Activated CD4-positive, alpha-beta T cell treated with anti-CD3 and anti-CD28 coated beads for 36 hours (primary cell): ENCODE data around the gene KRT79. TPM values are rescaled to one million over a fixed set of nuclear protein-coding genes. Genes with fewer than 3 reads are reported as not detected.
"Not testable (repeated sequence)": the region's sequence is repeated elsewhere in the genome, so short reads cannot be mapped to it uniquely, and the experiment has no call there.

ENCODE experiments used
- ATAC-seq: fragments of 200-7000 bp; cut with Tn5 transposase; one replicate; pipeline ENCODE4 v1.10.0; 2021; ENCODE audit warnings: mild to moderate bottlenecking, moderate library complexity
- CTCF ChIA-PET: fragments of 350-600 bp; sonication (Branson Sonifier 250); formaldehyde crosslinking; loops from one replicate; lab custom pipeline; 2021; ENCODE audit warnings: antibody characterized with exemption; lab: Charles Lee
- POLR2A ChIA-PET: fragments of 350-600 bp; sonication (Branson Sonifier 250); formaldehyde crosslinking; loops from one replicate; lab custom pipeline; 2021; ENCODE audit warnings: antibody characterized with exemption, inconsistent platforms; lab: Charles Lee
- DNase-seq: peaks from one replicate; pipeline ENCODE4 v3.0.0-alpha.2; 2020
- H3K27ac Mint-ChIP-seq: one replicate; pipeline ENCODE4 v1.8.0; 2021; ENCODE audit warnings: mixed read lengths
- H3K27me3 Mint-ChIP-seq: one replicate; pipeline ENCODE4 v1.8.0; 2021; ENCODE audit warnings: mixed read lengths
- H3K36me3 Mint-ChIP-seq: one replicate; pipeline ENCODE4 v1.8.0; 2021; ENCODE audit warnings: low read depth, mixed read lengths
- H3K4me1 Mint-ChIP-seq: one replicate; pipeline ENCODE4 v1.8.0; 2021; ENCODE audit warnings: mixed read lengths
- H3K4me3 Mint-ChIP-seq: one replicate; pipeline ENCODE4 v1.8.0; 2021; ENCODE audit warnings: mild to moderate bottlenecking, moderate library complexity, mixed read lengths
- H3K9me3 Mint-ChIP-seq: one replicate; pipeline ENCODE4 v1.8.0; 2021; ENCODE audit warnings: low read depth, mixed read lengths
- intact Hi-C, 2 experiments: fragments of 100-400 bp; cut with DNase I in 1 of 2; cut with micrococcal nuclease in 1 of 2; formaldehyde crosslinking; loops; one replicate each; pipeline versions ENCODE4 v1.14.2 to v1.15.1; 2022 to 2024; cut with DNase I, micrococcal nuclease
- total RNA-seq, 2 experiments: library from RNA; stranded (reverse); gene quantifications; one replicate each; pipeline ENCODE4 v1.2.3, GENCODE V29; 2021

KRT79 gene
- under 1 TPM; 0.09 to 0.16 TPM for total RNA-seq

DNA sequence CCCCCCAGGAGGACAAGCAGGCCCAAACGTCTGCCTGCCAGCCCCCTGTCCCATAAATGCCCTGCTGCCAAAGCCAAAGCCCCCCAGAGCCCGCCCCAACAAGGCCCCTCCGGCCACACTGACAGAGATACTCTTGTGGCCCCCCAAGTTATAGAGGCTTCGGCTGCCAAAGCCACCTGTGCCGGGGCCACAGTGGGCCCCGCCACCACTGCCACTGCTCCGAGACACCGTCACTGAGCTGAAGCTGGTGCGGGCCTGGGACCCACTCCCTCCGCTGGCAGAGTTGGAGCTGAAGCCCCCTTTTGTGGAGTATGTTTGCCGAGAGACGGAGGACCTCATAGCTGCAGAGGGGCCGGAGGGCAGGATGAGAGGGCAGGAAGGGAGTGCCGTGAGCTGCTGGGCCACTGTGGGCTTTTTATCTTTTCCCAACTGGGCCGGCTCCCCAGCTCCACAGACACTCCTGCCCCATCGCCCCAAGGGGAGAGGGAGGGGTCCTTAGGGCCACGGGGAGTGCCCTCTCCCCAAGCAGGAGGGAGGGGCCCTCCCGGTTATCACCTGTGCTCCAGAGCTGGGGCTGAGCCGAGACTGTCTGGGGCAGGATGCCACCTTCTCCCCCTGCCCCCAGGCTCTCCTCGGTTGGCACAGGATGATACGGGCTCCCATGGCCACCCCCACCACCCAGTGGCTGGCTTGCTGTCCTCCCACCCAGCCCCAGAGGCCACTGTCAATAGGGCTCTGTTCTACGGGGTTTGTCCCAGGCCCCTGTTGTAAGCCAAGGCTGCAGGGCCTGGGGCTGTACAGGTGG lies at the start of gene KRT79:
KRT79 (minus strand) TSS at position 390 of the 805 bp plus-strand sequence; CDS start at position 339, 51 bp downstream.
- ChIA-PET CTCF (interaction anchor here (0.6 to 1.5 kb wide), 3 partner anchors 37 to 609 kb away, joined by 3 to 4 read pairs (median 3); no protein-coding TSS in a partner anchor), POLR2A (no interaction called here)
- DNase-seq (no peak), ATAC-seq (no peak)
- Mint-ChIP-seq H3K9me3 (no peaks in the 10 kb centered on the region), H3K27ac (peak within 1 kb of the TSS; percentile 81), H3K36me3 (no peaks in the 10 kb centered on the region), H3K4me1 (peaks cover 27% of the 10 kb centered on the region), H3K4me3 (no peak within 1 kb of the TSS), H3K27me3 (peaks cover 5% of the 10 kb centered on the region)
- intact Hi-C loops = no loop called here

DNA sequence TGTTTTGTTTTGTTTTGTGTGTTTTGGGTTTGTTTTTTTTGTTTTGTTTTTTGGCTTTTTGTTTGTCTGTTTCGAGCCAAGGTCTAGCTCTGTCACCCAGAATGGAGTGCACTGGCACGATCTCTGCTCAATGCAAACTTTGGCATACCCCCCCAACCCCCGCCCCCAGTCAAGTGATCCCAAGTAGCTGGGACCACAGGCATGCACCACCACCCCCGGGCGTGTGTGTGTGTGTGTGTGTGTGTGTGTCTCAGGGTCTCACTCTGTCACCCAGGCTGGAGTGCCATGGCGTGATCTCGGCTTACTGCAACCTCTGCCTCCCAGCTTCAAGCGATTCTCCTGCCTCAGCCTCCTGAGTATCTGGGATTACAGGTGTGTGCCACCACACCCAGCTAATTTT lies 46.4 kb upstream of the KRT79 start:
- DNase-seq, H3K27ac Mint-ChIP-seq, POLR2A ChIA-PET, H3K4me1 Mint-ChIP-seq, ATAC-seq, H3K27me3 Mint-ChIP-seq, H3K9me3 Mint-ChIP-seq, H3K36me3 Mint-ChIP-seq: not testable (repeated sequence)
- intact Hi-C loops = loop anchor here (1.0 to 5.0 kb wide), 2 partner anchors 508 to 723 kb away; no protein-coding TSS in a partner anchor
- CTCF ChIA-PET = interaction anchor here (0.6 to 9.4 kb wide), 37 partner anchors 8 to 723 kb away, joined by 3 to 405 read pairs (median 6); partner anchors contain the start of gene KRT84
- H3K4me3 Mint-ChIP-seq = peak overlapping the region; percentile 59

DNA sequence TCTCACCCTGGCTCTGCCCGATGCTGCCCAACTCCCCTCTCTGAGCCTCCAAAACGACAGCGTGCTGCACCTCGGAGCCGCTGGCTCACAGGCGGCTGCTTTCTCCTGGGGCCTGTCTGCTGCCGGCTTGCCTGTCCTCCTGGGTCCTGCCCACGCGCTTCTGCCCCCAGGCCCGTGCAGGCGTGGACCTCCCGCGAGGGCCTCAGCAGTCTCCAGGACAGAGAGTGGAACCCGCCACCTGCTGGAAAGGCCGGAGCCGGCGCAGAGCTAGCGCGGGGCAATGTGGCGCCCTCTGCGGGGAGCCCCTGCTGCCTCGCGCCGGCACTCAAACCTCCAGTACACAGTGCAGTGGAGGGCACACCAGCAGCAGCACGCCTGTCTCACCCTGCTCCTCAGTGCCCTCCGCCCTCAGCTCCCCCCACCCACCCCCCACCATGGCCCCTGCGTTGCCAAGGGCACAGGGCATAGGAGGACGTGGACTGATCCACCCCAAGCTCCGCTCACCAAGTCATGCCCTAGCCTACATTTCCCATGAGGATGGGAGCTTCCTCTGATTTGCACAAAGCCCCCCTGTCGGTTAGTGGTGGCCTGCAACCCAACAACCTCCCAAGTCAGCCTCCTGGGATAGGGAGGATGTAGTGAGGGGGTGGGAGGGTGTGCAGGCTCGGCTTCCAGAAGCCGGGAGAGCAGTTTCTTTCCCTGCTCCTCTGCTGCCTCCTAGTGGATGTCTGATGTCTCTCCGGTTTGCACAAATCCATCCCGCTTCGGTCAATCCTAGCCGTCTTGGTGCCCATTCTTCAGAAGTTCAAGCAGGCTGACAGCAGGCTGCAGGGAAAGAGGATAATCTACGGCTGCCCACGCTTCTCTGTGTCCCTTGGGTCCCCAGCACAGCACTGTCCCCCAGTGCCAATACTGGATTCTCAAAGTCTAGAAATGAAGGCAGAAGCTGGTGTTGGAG lies 45.6 kb upstream of the KRT79 start:
- Mint-ChIP-seq H3K4me3 (peak overlapping the region; percentile 59), H3K36me3 (no peaks in the 10 kb centered on the region), H3K9me3 (no peaks in the 10 kb centered on the region), H3K27ac (no peak overlapping the region), H3K4me1 (peaks cover 8% of the 10 kb centered on the region), H3K27me3 (peaks cover 5% of the 10 kb centered on the region)
- intact Hi-C loops = loop anchor here (1.0 to 10.0 kb wide), 5 partner anchors 165 to 727 kb away; no protein-coding TSS in a partner anchor
- ATAC-seq (peak; percentile 95), DNase-seq (peak; percentile 88)
- POLR2A ChIA-PET = interaction anchor here (0.6 kb wide), 1 partner anchor 40 kb away, joined by 3 read pairs; no protein-coding TSS in a partner anchor
- CTCF ChIA-PET = interaction anchor here (0.5 to 9.4 kb wide), 60 partner anchors 7 to 878 kb away, joined by 3 to 405 read pairs (median 4); partner anchors contain the start of genes KRT18 and KRT84

DNA sequence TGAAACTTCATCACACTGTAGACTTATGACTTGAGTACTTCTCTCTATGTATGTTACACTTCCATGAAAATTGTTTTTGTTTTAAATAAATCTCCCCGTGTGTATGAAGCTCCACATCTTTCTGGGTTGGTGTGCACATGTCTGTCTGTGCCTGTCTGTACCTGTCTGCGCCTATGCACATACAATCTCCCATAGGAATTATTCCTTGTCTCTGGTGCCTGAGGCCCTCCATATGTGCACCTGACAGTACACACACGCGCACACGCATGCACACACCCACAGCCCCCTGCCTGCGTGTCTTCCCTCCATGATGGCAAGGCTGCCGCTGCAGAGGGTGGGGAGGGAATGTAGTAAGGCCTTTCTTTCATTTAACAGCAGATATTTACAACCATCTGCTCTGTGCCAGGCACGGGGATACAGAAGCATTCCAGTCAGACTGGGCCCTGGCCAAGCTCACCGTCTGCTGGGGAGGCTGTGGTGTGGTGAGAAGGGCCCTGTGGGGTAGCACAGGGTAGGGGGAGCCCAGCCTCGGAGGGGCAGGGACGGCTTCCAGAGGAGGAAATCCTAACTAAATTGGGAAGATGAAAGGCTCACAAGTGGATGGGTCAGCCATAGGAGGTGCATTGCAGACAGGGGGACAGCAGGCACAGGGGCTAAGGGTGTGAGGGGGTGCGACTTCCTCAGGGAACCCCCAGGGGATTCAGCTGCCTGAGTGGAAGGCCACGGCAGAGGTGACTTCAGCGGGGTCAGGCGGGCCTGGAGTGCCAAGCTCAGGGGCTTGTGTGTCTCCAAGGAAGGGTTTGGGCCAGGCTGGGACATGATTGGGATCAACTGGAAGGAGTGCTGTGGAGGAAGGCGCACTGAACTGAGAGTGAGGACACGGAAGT lies 44.6 kb upstream of the KRT79 start:
- ATAC-seq = no peak
- Mint-ChIP-seq H3K4me1 (peaks cover 13% of the 10 kb centered on the region), H3K27ac (no peak overlapping the region), H3K4me3 (no peak overlapping the region), H3K9me3 (no peaks in the 10 kb centered on the region), H3K36me3 (no peaks in the 10 kb centered on the region), H3K27me3 (peaks cover 5% of the 10 kb centered on the region)
- no peak for DNase-seq
- ChIA-PET CTCF (interaction anchor here (0.6 to 9.4 kb wide), 45 partner anchors 6 to 602 kb away, joined by 3 to 405 read pairs (median 5); partner anchors contain the start of genes KRT18, KRT71 and KRT84), POLR2A (interaction anchor here (0.6 kb wide), 1 partner anchor 39 kb away, joined by 3 read pairs; no protein-coding TSS in a partner anchor)
- intact Hi-C loops = loop anchor here (1.0 to 10.0 kb wide), 3 partner anchors 164 to 726 kb away; no protein-coding TSS in a partner anchor

GRCh38 chr12:52877242-52877641 lies 43.1 kb upstream of the KRT79 start:
- Mint-ChIP-seq H3K36me3 (no peaks in the 10 kb centered on the region), H3K27me3 (peaks cover 9% of the 10 kb centered on the region), H3K27ac (no peak overlapping the region), H3K9me3 (no peaks in the 10 kb centered on the region), H3K4me3 (no peak overlapping the region), H3K4me1 (peaks cover 17% of the 10 kb centered on the region)
- POLR2A ChIA-PET = interaction anchor here (0.9 kb wide), 1 partner anchor 1060 kb away, joined by 3 read pairs; no protein-coding TSS in a partner anchor
- no peak for DNase-seq
- intact Hi-C loops = loop anchor here in 1 of 2 experiments (10.0 kb wide), 1 partner anchor 162 kb away; no protein-coding TSS in a partner anchor
- no peak for ATAC-seq
- CTCF ChIA-PET = interaction anchor here (0.8 to 9.4 kb wide), 7 partner anchors 5 to 298 kb away, joined by 3 to 405 read pairs (median 22); no protein-coding TSS in a partner anchor

- no peaks in the 10 kb centered on the region for H3K36me3 Mint-ChIP-seq
- ATAC-seq (no peak), DNase-seq (no peak)
- peaks cover 17% of the 10 kb centered on the region for H3K4me1 Mint-ChIP-seq
- POLR2A ChIA-PET = interaction anchor here (0.9 kb wide), 1 partner anchor 1059 kb away, joined by 3 read pairs; no protein-coding TSS in a partner anchor
- H3K4me3 Mint-ChIP-seq = no peak overlapping the region
- CTCF ChIA-PET = interaction anchor here (0.6 to 8.8 kb wide), 4 partner anchors 5 to 338 kb away, joined by 3 to 110 read pairs (median 10); no protein-coding TSS in a partner anchor
- peaks cover 8% of the 10 kb centered on the region for H3K27me3 Mint-ChIP-seq
- H3K27ac Mint-ChIP-seq = no peak overlapping the region
- intact Hi-C loops = loop anchor here in 1 of 2 experiments (10.0 kb wide), 1 partner anchor 162 kb away; no protein-coding TSS in a partner anchor
- H3K9me3 Mint-ChIP-seq = no peaks in the 10 kb centered on the region
Observed at GRCh38 chr12:52876372-52876771, 42.3 kb upstream of the KRT79 start.

GRCh38 chr12:52874573-52875435 lies 40.7 kb upstream of the KRT79 start:
- intact Hi-C loops = loop anchor here (1.0 to 10.0 kb wide), 3 partner anchors 160 to 292 kb away; no protein-coding TSS in a partner anchor
- Mint-ChIP-seq H3K4me3 (peak overlapping the region; percentile 40), H3K27me3 (peaks cover 4% of the 10 kb centered on the region), H3K27ac (peak overlapping the region; percentile 20), H3K4me1 (peaks cover 11% of the 10 kb centered on the region), H3K9me3 (no peaks in the 10 kb centered on the region), H3K36me3 (no peaks in the 10 kb centered on the region)
- CTCF ChIA-PET = interaction anchor here (0.7 to 8.8 kb wide), 8 partner anchors 7 to 790 kb away, joined by 3 to 110 read pairs (median 5); no protein-coding TSS in a partner anchor
- ATAC-seq (no peak), DNase-seq (no peak)
- POLR2A ChIA-PET = no interaction called here

- Mint-ChIP-seq H3K4me1 (peaks cover 10% of the 10 kb centered on the region), H3K27ac (peak overlapping the region; percentile 62), H3K4me3 (peak overlapping the region; percentile 65), H3K27me3 (peaks cover 4% of the 10 kb centered on the region), H3K9me3 (no peaks in the 10 kb centered on the region), H3K36me3 (no peaks in the 10 kb centered on the region)
- DNase-seq (peak; percentile 68), ATAC-seq (peak; percentile 65)
- intact Hi-C loops = loop anchor here (1.0 to 10.0 kb wide), 3 partner anchors 159 to 291 kb away; no protein-coding TSS in a partner anchor
- ChIA-PET POLR2A (no interaction called here), CTCF (interaction anchor here (0.5 to 8.8 kb wide), 12 partner anchors 8 to 789 kb away, joined by 3 to 110 read pairs (median 4); no protein-coding TSS in a partner anchor)
Observed at GRCh38 chr12:52873832-52874572, 39.9 kb upstream of the KRT79 start.
